Progenitor cell of endocrine pancreas (in vitro differentiated cells): ENCODE results near the gene SCP2D1. TPM values are rescaled to one million over a fixed set of nuclear protein-coding genes. Genes with fewer than 3 reads are reported as not detected.

Source experiments
- DNase-seq: peaks from one replicate; pipeline ENCODE4 v3.0.0; 2021; ENCODE audit warnings: low spot score; ENCODE audit not compliant: unreplicated experiment
- H3K27ac Mint-ChIP-seq: 2 replicates; pipeline ENCODE4 v1.8.0; 2021; ENCODE audit warnings: mild to moderate bottlenecking, moderate library complexity, mixed read lengths
- H3K27me3 Mint-ChIP-seq: 2 replicates; pipeline ENCODE4 v1.8.0; 2021; ENCODE audit warnings: mixed read lengths
- H3K36me3 Mint-ChIP-seq: 2 replicates; pipeline ENCODE4 v1.8.0; 2022; ENCODE audit warnings: mixed read lengths; ENCODE audit not compliant: insufficient read depth
- H3K4me1 Mint-ChIP-seq: 2 replicates; pipeline ENCODE4 v1.8.0; 2021; ENCODE audit warnings: low read depth, mixed read lengths
- H3K4me3 Mint-ChIP-seq: 2 replicates; pipeline ENCODE4 v1.8.0; 2021; ENCODE audit warnings: low read depth, mild to moderate bottlenecking, moderate library complexity, mixed read lengths
- H3K9me3 Mint-ChIP-seq: 2 replicates; pipeline ENCODE4 v1.8.0; 2021; ENCODE audit warnings: low read depth, mixed read lengths
- CTCF ChIP-seq: fragments of 200-600 bp; sonication (generic); IDR thresholded peaks from one replicate; pipeline ENCODE4 v1.5.0; 2021; ENCODE audit warnings: antibody characterized with exemption, mild to moderate bottlenecking; ENCODE audit not compliant: unreplicated experiment
- total RNA-seq: library from RNA; stranded (reverse); gene quantifications from 2 replicates; pipeline ENCODE4 v1.2.1, GENCODE V29; 2021

The SCP2D1 gene
- total RNA-seq, 1 donor from 2014 or later = not detected

DNA sequence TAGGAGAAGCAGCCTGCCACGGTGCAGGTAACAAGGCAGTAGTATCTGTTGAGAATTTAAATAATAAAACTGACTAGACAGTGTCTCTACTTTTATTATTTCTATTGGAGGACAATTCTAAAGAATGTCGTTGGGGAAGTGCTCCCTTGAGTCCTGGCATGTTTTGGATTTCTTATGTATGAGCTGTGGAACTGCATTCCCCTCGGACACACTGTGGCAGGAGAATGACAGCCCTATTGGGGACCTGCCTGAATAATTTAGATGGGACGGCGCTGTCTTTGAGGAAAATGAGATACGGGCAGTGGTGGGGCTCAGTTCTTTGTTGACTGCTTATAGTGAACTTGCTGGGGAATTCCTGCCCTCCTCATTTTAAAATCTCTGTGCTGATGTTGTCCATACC is 2.4 kb upstream of the SCP2D1 start:
- no peak for DNase-seq
- H3K4me1 Mint-ChIP-seq = peaks cover 2% of the 10 kb centered on the region
- H3K36me3 Mint-ChIP-seq = no peaks in the 10 kb centered on the region
- H3K4me3 Mint-ChIP-seq = no peak overlapping the region
- TF ChIP-seq CTCF = no peak
- no peaks in the 10 kb centered on the region for H3K9me3 Mint-ChIP-seq
- peaks cover 12% of the 10 kb centered on the region for H3K27me3 Mint-ChIP-seq
- no peak overlapping the region for H3K27ac Mint-ChIP-seq

- Mint-ChIP-seq H3K27me3 (peaks cover 12% of the 10 kb centered on the region), H3K9me3 (no peaks in the 10 kb centered on the region), H3K27ac (no peak overlapping the region), H3K4me1 (peaks cover 2% of the 10 kb centered on the region), H3K36me3 (no peaks in the 10 kb centered on the region), H3K4me3 (no peak overlapping the region)
- no peak for TF ChIP-seq CTCF
- no peak for DNase-seq
Measured at GRCh38 chr20:18811904-18812303, 1.7 kb upstream of the SCP2D1 start.

DNA sequence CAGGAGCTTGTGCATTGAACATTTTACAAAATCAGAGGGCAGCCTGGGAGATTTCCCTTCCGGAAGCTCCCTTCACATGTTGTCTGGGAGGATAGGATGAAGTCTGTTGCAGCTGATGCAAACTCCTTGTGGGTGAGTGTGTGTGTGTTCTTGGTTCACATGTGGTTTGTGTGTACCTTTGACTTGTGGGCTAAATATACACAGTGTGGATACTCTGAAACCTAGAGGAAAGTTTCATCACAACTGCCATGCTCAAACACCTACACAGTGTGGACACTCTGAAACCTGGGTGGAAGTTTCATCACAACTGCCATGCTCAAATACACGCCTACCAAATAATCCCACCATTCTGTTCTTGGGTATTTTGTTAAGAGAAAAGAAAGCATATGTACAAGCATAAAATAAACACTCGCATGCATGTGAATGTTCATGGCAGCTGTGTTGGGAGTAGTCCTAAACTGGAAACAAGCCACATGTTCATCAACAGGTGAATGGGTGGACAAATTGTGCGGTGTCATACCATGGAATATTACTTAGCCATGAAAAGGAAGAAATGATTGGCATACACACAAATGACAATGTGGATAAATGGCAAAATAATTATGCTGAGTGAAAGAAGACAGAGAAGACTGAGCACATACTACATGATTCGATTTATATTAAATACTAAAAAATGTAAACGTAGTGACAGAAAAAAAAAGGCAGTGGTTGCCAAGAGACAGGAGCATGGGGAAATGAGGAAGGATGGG is 1.8 kb downstream of the SCP2D1 start:
- no peaks in the 10 kb centered on the region for H3K36me3 Mint-ChIP-seq
- H3K4me1 Mint-ChIP-seq = peaks cover 2% of the 10 kb centered on the region
- H3K9me3 Mint-ChIP-seq = no peaks in the 10 kb centered on the region
- no peak for DNase-seq
- H3K27ac Mint-ChIP-seq = no peak overlapping the region
- peaks cover 15% of the 10 kb centered on the region for H3K27me3 Mint-ChIP-seq
- no peak overlapping the region for H3K4me3 Mint-ChIP-seq
- no peak for TF ChIP-seq CTCF

- no peak for DNase-seq
- H3K4me1 Mint-ChIP-seq = no peaks in the 10 kb centered on the region
- no peaks in the 10 kb centered on the region for H3K9me3 Mint-ChIP-seq
- no peaks in the 10 kb centered on the region for H3K36me3 Mint-ChIP-seq
- no peak overlapping the region for H3K4me3 Mint-ChIP-seq
- no peak overlapping the region for H3K27ac Mint-ChIP-seq
- H3K27me3 Mint-ChIP-seq = peaks cover 12% of the 10 kb centered on the region
- no peak for TF ChIP-seq CTCF
Measured at GRCh38 chr20:18822832-18823231, 9.2 kb downstream of the SCP2D1 start.

DNA sequence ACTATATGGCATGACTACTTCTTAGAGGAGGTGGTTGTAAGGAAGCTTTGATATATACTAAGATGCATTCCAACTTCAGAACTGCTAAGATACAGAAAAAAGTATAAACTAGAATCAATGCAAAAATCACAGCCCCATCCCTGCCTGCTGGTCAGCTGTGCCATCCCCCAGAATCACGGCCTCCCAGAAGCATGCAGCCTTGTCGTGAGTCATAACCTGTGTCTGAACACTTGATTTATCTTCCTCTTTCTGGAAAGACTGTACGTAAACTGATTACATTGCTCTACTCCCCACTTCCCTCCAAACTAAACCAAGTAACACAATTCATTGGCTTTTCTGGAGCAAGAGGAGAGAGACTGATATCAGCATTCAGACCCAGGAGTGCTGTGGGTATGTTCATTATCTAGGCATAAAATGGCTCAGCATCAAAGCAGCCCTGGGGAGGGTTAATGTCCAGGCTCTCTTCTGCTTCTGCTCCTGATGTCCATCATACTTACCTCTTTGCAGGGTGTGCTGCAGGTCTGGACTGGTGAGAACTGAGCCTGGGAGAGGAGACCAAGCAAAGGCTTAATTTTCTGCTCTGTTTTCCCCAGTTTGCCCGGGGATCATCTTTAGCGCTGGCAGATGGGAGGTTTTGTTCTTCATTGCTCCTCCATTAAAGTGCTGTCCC is 18.4 kb downstream of the SCP2D1 start:
- Mint-ChIP-seq H3K9me3 (no peaks in the 10 kb centered on the region), H3K27me3 (peaks cover 23% of the 10 kb centered on the region), H3K4me3 (no peak overlapping the region), H3K4me1 (peaks cover 12% of the 10 kb centered on the region), H3K27ac (no peak overlapping the region), H3K36me3 (no peaks in the 10 kb centered on the region)
- TF ChIP-seq CTCF = no peak
- DNase-seq = no peak
